HG03135 (cell line): ENCODE measurements around the gene S100A3.
A peak's percentile ranks its signal among the peaks of the same experiment; 100 is the strongest.

Experiments used
- ATAC-seq: cut with Tn5 transposase; IDR thresholded peaks from one replicate; pipeline ENCODE4 v1.9.1; 2021; ENCODE audit warnings: mild to moderate bottlenecking, moderate library complexity; ENCODE audit not compliant: unreplicated experiment

S100A3 gene

GRCh38 chr1:153550398-153550758 is 1.3 kb upstream of the S100A3 start:
- no peak for ATAC-seq

GRCh38 chr1:153549741-153550397 is 811 bp upstream of the S100A3 start:
- no peak for ATAC-seq

GRCh38 chr1:153547560-153548551 is 1.2 kb downstream of the S100A3 start:
- ATAC-seq, result no peak

- ATAC-seq, result no peak
These were observed 2.1 kb downstream of the S100A3 start for GRCh38 chr1:153546796-153547559.

GRCh38 chr1:153546371-153546770 is 2.7 kb downstream of the S100A3 start:
- ATAC-seq, result no peak

- ATAC-seq, result peak; percentile 52
These were observed 3.7 kb downstream of the S100A3 start, which contains the start of gene S100A4 for GRCh38 chr1:153545067-153546055. Gene S100A4, minus strand, starts transcription at chr1:153545806. Its CDS starts 1,012 bp downstream, at chr1:153544794.

- ATAC-seq, result peak; percentile 8
These were observed 4.5 kb downstream of the S100A3 start for GRCh38 chr1:153544453-153545066.

GRCh38 chr1:153543736-153544135 is 5.3 kb downstream of the S100A3 start:
- no peak for ATAC-seq

- ATAC-seq, result no peak
These were observed 5.9 kb downstream of the S100A3 start for GRCh38 chr1:153542956-153543711.

GRCh38 chr1:153541641-153542590 is 7.1 kb downstream of the S100A3 start:
- ATAC-seq, result no peak

GRCh38 chr1:153540394-153541361 is 8.4 kb downstream of the S100A3 start, which contains the start of gene S100A5:
Gene S100A5, minus strand, starts transcription at chr1:153540934. Its CDS starts 743 bp downstream, at chr1:153540191.
- ATAC-seq, result no peak

- no peak for ATAC-seq
These were observed 9.5 kb downstream of the S100A3 start for GRCh38 chr1:153539395-153540093.

GRCh38 chr1:153538315-153538821 is 10.7 kb downstream of the S100A3 start:
- no peak for ATAC-seq

GRCh38 chr1:153537376-153537730 is 11.7 kb downstream of the S100A3 start:
- ATAC-seq, result no peak

GRCh38 chr1:153536671-153537375 is 12.2 kb downstream of the S100A3 start:
- no peak for ATAC-seq
